MCF 10A (cell line): ENCODE results near the gene CACNG7. TPM values are rescaled to one million over a fixed set of nuclear protein-coding genes. Genes with fewer than 3 reads are reported as not detected.
"Not testable (repeated sequence)": the region's sequence is repeated elsewhere in the genome, so short reads cannot be mapped to it uniquely, and the experiment has no call there.

Experiments used
- BruUV-seq: library from RNA; stranded (reverse); fragments of 400-500 nt; replicated peaks from 2 replicates; lab custom pipeline; 2021; lab: Mats Ljungman, UMichigan
- CTCF ChIA-PET: fragments of 300-600 bp; sonication (Branson Sonifier 250); formaldehyde crosslinking; extraction: SDS; loops from one replicate; lab custom pipeline; 2021; ENCODE audit warnings: antibody characterized with exemption, inconsistent platforms; lab: Yijun Ruan, JAX
- POLR2A ChIA-PET: fragments of 300-600, 350-650 bp; sonication (Branson Sonifier 250); formaldehyde crosslinking; extraction: SDS; loops from one replicate; lab custom pipeline; 2020; ENCODE audit warnings: antibody characterized with exemption, inconsistent platforms; lab: Yijun Ruan, JAX
- DNase-seq: peaks from one replicate; pipeline ENCODE4 v3.0.0-alpha.2; 2018; ENCODE audit not compliant: unreplicated experiment
- H3K27ac Mint-ChIP-seq: one replicate; pipeline ENCODE4 v1.8.0; 2022; ENCODE audit warnings: mild to moderate bottlenecking, low read depth, mixed read lengths; ENCODE audit not compliant: unreplicated experiment
- H3K27me3 Mint-ChIP-seq: one replicate; pipeline ENCODE4 v1.8.0; 2022; ENCODE audit warnings: mixed read lengths; ENCODE audit not compliant: insufficient read depth, unreplicated experiment
- H3K36me3 Mint-ChIP-seq: one replicate; pipeline ENCODE4 v1.8.0; 2022; ENCODE audit warnings: mild to moderate bottlenecking, moderate library complexity, mixed read lengths; ENCODE audit not compliant: insufficient read depth, unreplicated experiment
- H3K4me1 Mint-ChIP-seq: one replicate; pipeline ENCODE4 v1.8.0; 2022; ENCODE audit warnings: mixed read lengths; ENCODE audit not compliant: insufficient read depth, unreplicated experiment
- H3K4me3 Mint-ChIP-seq: one replicate; pipeline ENCODE4 v1.8.0; 2022; ENCODE audit warnings: mild to moderate bottlenecking, moderate library complexity, mixed read lengths; ENCODE audit not compliant: unreplicated experiment
- H3K9me3 Mint-ChIP-seq: one replicate; pipeline ENCODE4 v1.8.0; 2022; ENCODE audit warnings: mixed read lengths; ENCODE audit not compliant: unreplicated experiment
- intact Hi-C: fragments of 100-400 bp; cut with micrococcal nuclease; formaldehyde crosslinking; loops from 2 replicates; pipeline ENCODE4 v1.14.1; 2022
- total RNA-seq: library from RNA; stranded (reverse); gene quantifications from 2 replicates; pipeline ENCODE4 v1.2.3, GENCODE V29; 2022
- TF ChIP-seq, protein P1 (sequence below): fragments of 200-600 bp; IDR thresholded peaks from one replicate; pipeline ENCODE4 v1.8.0; 2022; ENCODE audit warnings: antibody characterized with exemption, mild to moderate bottlenecking; ENCODE audit not compliant: unreplicated experiment

The CACNG7 gene
- total RNA-seq, 1 experiment from 2014 or later = not detected

DNA sequence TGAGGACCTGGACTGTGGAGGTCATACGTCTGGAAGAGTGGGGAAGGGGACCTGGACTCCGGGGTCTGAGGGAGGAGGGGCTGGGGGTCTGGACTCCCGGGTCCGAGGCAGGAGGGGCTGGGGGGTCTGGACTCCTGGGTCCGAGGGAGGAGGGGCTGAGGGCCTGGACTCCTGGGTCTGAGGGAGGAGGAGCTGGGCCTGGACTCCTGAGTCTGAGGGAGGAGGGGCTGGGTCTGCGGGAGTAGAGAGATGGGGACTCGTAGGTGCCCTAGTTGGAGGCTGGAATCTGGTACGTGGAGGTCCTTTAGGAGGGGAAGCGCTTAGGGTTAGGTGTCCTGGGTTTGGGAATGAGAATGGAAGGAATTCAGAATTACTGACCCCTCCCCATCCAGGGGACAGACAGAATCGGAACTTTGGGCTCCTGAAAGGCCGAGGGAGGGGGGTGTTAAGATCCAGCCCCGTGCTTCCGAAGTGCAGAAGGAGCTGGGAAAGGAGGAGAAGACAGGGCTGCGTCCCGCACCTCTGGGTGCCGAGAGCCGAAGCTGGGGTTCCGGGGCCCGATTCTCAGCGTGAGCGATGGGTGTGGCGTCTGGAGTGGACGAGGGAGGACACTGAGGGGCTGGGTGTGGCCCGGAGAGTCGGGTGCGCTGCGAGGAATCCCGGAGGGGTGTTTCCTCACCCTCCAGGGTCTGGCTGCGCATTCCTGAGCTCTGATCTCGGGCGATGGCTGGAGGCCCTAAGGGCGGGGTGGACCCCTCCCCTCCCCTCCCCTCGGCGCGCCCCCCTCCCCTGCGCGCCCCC is 40.8 kb upstream of the CACNG7 start:
- H3K4me1 Mint-ChIP-seq = peaks cover 20% of the 10 kb centered on the region
- peak; percentile 68 for DNase-seq
- ChIA-PET POLR2A (interaction anchor here (0.6 to 2.3 kb wide), 15 partner anchors 8 to 1804 kb away, joined by 3 to 10 read pairs (median 4); partner anchors contain the start of genes CNOT3, PRPF31, RPS9 and TFPT), CTCF (interaction anchor here (0.6 to 3.3 kb wide), 8 partner anchors 14 to 1378 kb away, joined by 3 to 15 read pairs (median 4); partner anchors contain the start of gene PRKCG)
- H3K27ac Mint-ChIP-seq = peak overlapping the region; percentile 100
- intact Hi-C loops = loop anchor here (2.0 to 10.0 kb wide), 3 partner anchors 237 to 334 kb away; partner anchors contain the start of genes CNOT3, NDUFA3, OSCAR and RPS9
- peaks cover 30% of the 10 kb centered on the region for H3K36me3 Mint-ChIP-seq
- H3K9me3 Mint-ChIP-seq = no peaks in the 10 kb centered on the region
- TSS peak; percentile 20 for BruUV-seq
- TF ChIP-seq, protein P1, sequence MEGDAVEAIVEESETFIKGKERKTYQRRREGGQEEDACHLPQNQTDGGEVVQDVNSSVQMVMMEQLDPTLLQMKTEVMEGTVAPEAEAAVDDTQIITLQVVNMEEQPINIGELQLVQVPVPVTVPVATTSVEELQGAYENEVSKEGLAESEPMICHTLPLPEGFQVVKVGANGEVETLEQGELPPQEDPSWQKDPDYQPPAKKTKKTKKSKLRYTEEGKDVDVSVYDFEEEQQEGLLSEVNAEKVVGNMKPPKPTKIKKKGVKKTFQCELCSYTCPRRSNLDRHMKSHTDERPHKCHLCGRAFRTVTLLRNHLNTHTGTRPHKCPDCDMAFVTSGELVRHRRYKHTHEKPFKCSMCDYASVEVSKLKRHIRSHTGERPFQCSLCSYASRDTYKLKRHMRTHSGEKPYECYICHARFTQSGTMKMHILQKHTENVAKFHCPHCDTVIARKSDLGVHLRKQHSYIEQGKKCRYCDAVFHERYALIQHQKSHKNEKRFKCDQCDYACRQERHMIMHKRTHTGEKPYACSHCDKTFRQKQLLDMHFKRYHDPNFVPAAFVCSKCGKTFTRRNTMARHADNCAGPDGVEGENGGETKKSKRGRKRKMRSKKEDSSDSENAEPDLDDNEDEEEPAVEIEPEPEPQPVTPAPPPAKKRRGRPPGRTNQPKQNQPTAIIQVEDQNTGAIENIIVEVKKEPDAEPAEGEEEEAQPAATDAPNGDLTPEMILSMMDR = no peak
- no peaks in the 10 kb centered on the region for H3K27me3 Mint-ChIP-seq
- H3K4me3 Mint-ChIP-seq = peak overlapping the region; percentile 97

GRCh38 chr19:53868892-53869804 is 39.9 kb upstream of the CACNG7 start:
- Mint-ChIP-seq H3K27ac (peak overlapping the region; percentile 100), H3K4me3 (peak overlapping the region; percentile 97), H3K9me3 (no peaks in the 10 kb centered on the region), H3K27me3 (no peaks in the 10 kb centered on the region), H3K36me3 (peaks cover 38% of the 10 kb centered on the region), H3K4me1 (peaks cover 20% of the 10 kb centered on the region)
- POLR2A ChIA-PET = interaction anchor here (0.6 to 2.3 kb wide), 6 partner anchors 10 to 268 kb away, joined by 3 to 10 read pairs (median 8); partner anchors contain the start of genes CNOT3, PRPF31 and TFPT
- intact Hi-C loops = loop anchor here (2.0 to 10.0 kb wide), 3 partner anchors 236 to 333 kb away; partner anchors contain the start of genes CNOT3, NDUFA3, OSCAR and RPS9
- TF ChIP-seq, protein P1 = no peak
- BruUV-seq = no TSS peak
- CTCF ChIA-PET = interaction anchor here (0.6 to 3.3 kb wide), 5 partner anchors 13 to 320 kb away, joined by 3 to 15 read pairs (median 3); partner anchors contain the start of gene PRKCG
- peak; percentile 83 for DNase-seq

GRCh38 chr19:53869805-53870484 is 39.1 kb upstream of the CACNG7 start:
- intact Hi-C loops = loop anchor here (2.0 to 10.0 kb wide), 3 partner anchors 235 to 332 kb away; partner anchors contain the start of genes CNOT3, NDUFA3, OSCAR and RPS9
- POLR2A ChIA-PET, BruUV-seq, H3K27me3 Mint-ChIP-seq, DNase-seq, H3K9me3 Mint-ChIP-seq: not testable (repeated sequence)
- peak overlapping the region; percentile 97 for H3K4me3 Mint-ChIP-seq
- CTCF ChIA-PET = interaction anchor here (1.0 kb wide), 1 partner anchor 10 kb away, joined by 3 read pairs; no protein-coding TSS in a partner anchor
- peaks cover 46% of the 10 kb centered on the region for H3K36me3 Mint-ChIP-seq
- H3K27ac Mint-ChIP-seq = peak overlapping the region; percentile 100
- peaks cover 20% of the 10 kb centered on the region for H3K4me1 Mint-ChIP-seq

DNA sequence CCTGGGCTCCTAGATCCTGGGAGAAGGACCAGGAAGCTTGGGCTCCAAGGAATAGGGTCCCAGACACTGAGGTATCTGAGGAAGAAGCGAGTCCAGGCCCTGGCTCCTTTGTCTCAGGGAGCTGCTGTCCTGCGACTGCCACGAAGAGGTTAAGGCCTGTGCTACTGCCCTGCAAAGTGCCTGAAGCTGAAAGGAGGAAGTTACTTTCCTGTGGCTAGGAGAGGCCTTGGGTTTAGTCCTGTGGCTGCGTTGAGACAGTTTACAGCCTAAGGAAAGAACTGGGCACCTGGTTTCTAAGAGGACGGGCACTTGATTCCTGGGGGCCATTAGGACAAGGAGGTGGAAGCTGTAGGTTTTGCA is 38.6 kb upstream of the CACNG7 start:
- intact Hi-C loops = no loop called here
- DNase-seq = no peak
- no TSS peak for BruUV-seq
- H3K4me3 Mint-ChIP-seq = peak overlapping the region; percentile 52
- peaks cover 20% of the 10 kb centered on the region for H3K4me1 Mint-ChIP-seq
- no peaks in the 10 kb centered on the region for H3K27me3 Mint-ChIP-seq
- CTCF ChIA-PET = interaction anchor here (1.0 to 1.5 kb wide), 3 partner anchors 11 to 156 kb away, joined by 3 read pairs; no protein-coding TSS in a partner anchor
- POLR2A ChIA-PET = no interaction called here
- no peaks in the 10 kb centered on the region for H3K9me3 Mint-ChIP-seq
- TF ChIP-seq, protein P1 = no peak
- peaks cover 48% of the 10 kb centered on the region for H3K36me3 Mint-ChIP-seq
- H3K27ac Mint-ChIP-seq = no peak overlapping the region
